Neural progenitor cell (in vitro differentiated cells): Measurements from ENCODE around the gene FRAS1. TPM values are rescaled to one million over a fixed set of nuclear protein-coding genes. Genes with fewer than 3 reads are reported as not detected.

ENCODE experiments used
- DNase-seq: peaks from one replicate; pipeline ENCODE4 v3.0.0-alpha.2; 2016; ENCODE audit warnings: low spot score
- H2AFZ ChIP-seq: fragments of 200-600 bp; sonication (generic); replicated peaks from 2 replicates; pipeline ENCODE4 v1.6.1; 2016; ENCODE audit warnings: antibody characterized with exemption
- H3F3A ChIP-seq: fragments of 200-600 bp; sonication (generic); 2 replicates; pipeline ENCODE4 v1.6.1; 2016; ENCODE audit warnings: antibody characterized with exemption, low read depth
- H3K27ac ChIP-seq: fragments of 200-600 bp; sonication (generic); 2 replicates; pipeline ENCODE4 v1.5.1; 2016; ENCODE audit warnings: mild to moderate bottlenecking
- H3K27me3 ChIP-seq: fragments of 200-600 bp; sonication (generic); 2 replicates; pipeline ENCODE4 v1.6.1; 2016; ENCODE audit warnings: mild to moderate bottlenecking, moderate library complexity
- H3K36me3 ChIP-seq: fragments of 200-600 bp; sonication (generic); 2 replicates; pipeline ENCODE4 v1.5.1; 2016
- H3K4me1 ChIP-seq: fragments of 200-600 bp; sonication (generic); 2 replicates; pipeline ENCODE4 v1.6.1; 2016; ENCODE audit warnings: mixed run types
- H3K4me2 ChIP-seq: fragments of 200-600 bp; sonication (generic); 2 replicates; pipeline ENCODE4 v1.6.1; 2016
- H3K4me3 ChIP-seq: fragments of 200-600 bp; sonication (generic); 2 replicates; pipeline ENCODE4 v1.5.1; 2016
- H3K79me2 ChIP-seq: fragments of 200-600 bp; sonication (generic); 2 replicates; pipeline ENCODE4 v1.6.1; 2016; ENCODE audit warnings: low read depth
- H3K9ac ChIP-seq: fragments of 200-600 bp; sonication (generic); 2 replicates; pipeline ENCODE4 v1.6.1; 2016
- H3K9me3 ChIP-seq: fragments of 200-600 bp; sonication (generic); 2 replicates; pipeline ENCODE4 v1.5.1; 2016; ENCODE audit warnings: low read depth
- H4K20me1 ChIP-seq: fragments of 200-600 bp; sonication (generic); 2 replicates; pipeline ENCODE4 v1.6.1; 2016; ENCODE audit warnings: low read depth
- H3K27ac Mint-ChIP-seq: 3 replicates; pipeline ENCODE4 v1.8.0; 2021; ENCODE audit warnings: mixed read lengths
- H3K27me3 Mint-ChIP-seq: 2 replicates; pipeline ENCODE4 v1.8.0; 2022; ENCODE audit warnings: low read depth, mild to moderate bottlenecking, inconsistent platforms, moderate library complexity, mixed read lengths; ENCODE audit not compliant: insufficient read depth
- H3K36me3 Mint-ChIP-seq: 3 replicates; pipeline ENCODE4 v1.8.0; 2021; ENCODE audit warnings: mixed read lengths
- H3K4me1 Mint-ChIP-seq: 3 replicates; pipeline ENCODE4 v1.8.0; 2021; ENCODE audit warnings: mixed read lengths
- H3K4me3 Mint-ChIP-seq: 3 replicates; pipeline ENCODE4 v1.8.0; 2021; ENCODE audit warnings: mild to moderate bottlenecking, moderate library complexity, mixed read lengths
- H3K9me3 Mint-ChIP-seq: 3 replicates; pipeline ENCODE4 v1.8.0; 2020; ENCODE audit warnings: mixed read lengths
- CTCF ChIP-seq: fragments of 200-600 bp; sonication (generic); IDR thresholded peaks from 2 replicates; pipeline ENCODE4 v1.5.1; 2017; ENCODE audit warnings: antibody characterized with exemption, mild to moderate bottlenecking
- EZH2 ChIP-seq: fragments of 200-600 bp; sonication (generic); IDR thresholded peaks from 2 replicates; pipeline ENCODE4 v1.6.1; 2017; ENCODE audit warnings: antibody characterized with exemption, mild to moderate bottlenecking, moderate library complexity
- EZH2phosphoT487 ChIP-seq: fragments of 200-600 bp; sonication (generic); IDR thresholded peaks from 2 replicates; pipeline ENCODE4 v1.6.1; 2017; ENCODE audit warnings: antibody characterized with exemption
- total RNA-seq: library from RNA; depleted of rRNA; stranded (reverse); fragments of >200 nt; gene quantifications from 2 replicates; pipeline ENCODE4 v1.2.3, GENCODE V29; 2015; ENCODE audit warnings: low replicate concordance

FRAS1 gene
- total RNA-seq, 1 donor from 2014 or later: 21.3 TPM

GRCh38 chr4:78520808-78521226 lies 463.7 kb downstream of the FRAS1 start:
- H3K4me2 ChIP-seq: no peak overlapping the region
- no peaks in the 10 kb centered on the region for H3K36me3 ChIP-seq
- H3K4me3 Mint-ChIP-seq: no peak overlapping the region
- no peaks in the 10 kb centered on the region for H3K9me3 Mint-ChIP-seq
- no peaks in the 10 kb centered on the region for H4K20me1 ChIP-seq
- no peaks in the 10 kb centered on the region for H3K27me3 ChIP-seq
- no peak overlapping the region for H3K27ac Mint-ChIP-seq
- H2AFZ ChIP-seq: no peak overlapping the region
- H3F3A ChIP-seq: no peaks in the 10 kb centered on the region
- no peak overlapping the region for H3K27ac ChIP-seq
- H3K9me3 ChIP-seq: no peaks in the 10 kb centered on the region
- TF ChIP-seq EZH2phosphoT487 (no peak), EZH2 (no peak), CTCF (no peak)
- no peak for DNase-seq
- H3K9ac ChIP-seq: no peak overlapping the region
- H3K36me3 Mint-ChIP-seq: peaks cover 2% of the 10 kb centered on the region
- H3K27me3 Mint-ChIP-seq: no peaks in the 10 kb centered on the region
- no peaks in the 10 kb centered on the region for H3K79me2 ChIP-seq
- peaks cover 6% of the 10 kb centered on the region for H3K4me1 Mint-ChIP-seq
- no peak overlapping the region for H3K4me3 ChIP-seq
- H3K4me1 ChIP-seq: no peaks in the 10 kb centered on the region

DNA sequence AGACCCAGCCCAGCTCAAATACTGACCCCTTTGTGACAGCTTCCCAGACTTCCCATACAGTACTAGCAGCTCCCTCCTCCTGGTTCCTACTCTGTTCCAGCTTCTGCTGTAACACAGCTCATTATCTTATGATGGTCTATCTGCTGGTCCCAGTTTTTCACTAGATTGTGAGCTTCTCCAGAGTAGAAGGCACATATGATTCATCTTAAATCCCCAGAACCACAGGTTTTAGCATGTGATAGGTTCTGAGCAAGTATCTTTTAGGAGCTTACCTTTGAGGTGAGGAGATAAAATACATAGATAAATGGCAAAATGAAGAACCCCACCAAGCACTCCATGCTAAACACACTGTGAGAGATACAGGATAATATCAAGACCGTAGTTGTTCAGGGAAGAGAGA lies 466.9 kb downstream of the FRAS1 start:
- Mint-ChIP-seq H3K4me1 (peaks cover 2% of the 10 kb centered on the region), H3K27ac (no peak overlapping the region), H3K9me3 (no peaks in the 10 kb centered on the region), H3K36me3 (peaks cover 2% of the 10 kb centered on the region), H3K4me3 (no peak overlapping the region), H3K27me3 (no peaks in the 10 kb centered on the region)
- H3K27ac ChIP-seq: no peak overlapping the region
- no peak overlapping the region for H2AFZ ChIP-seq
- H3K4me1 ChIP-seq: no peaks in the 10 kb centered on the region
- H3K9me3 ChIP-seq: no peaks in the 10 kb centered on the region
- no peaks in the 10 kb centered on the region for H3K79me2 ChIP-seq
- DNase-seq: no peak
- no peak overlapping the region for H3K4me2 ChIP-seq
- TF ChIP-seq CTCF (no peak), EZH2phosphoT487 (no peak), EZH2 (no peak)
- H4K20me1 ChIP-seq: no peaks in the 10 kb centered on the region
- H3F3A ChIP-seq: no peaks in the 10 kb centered on the region
- H3K36me3 ChIP-seq: no peaks in the 10 kb centered on the region
- no peak overlapping the region for H3K9ac ChIP-seq
- H3K27me3 ChIP-seq: no peaks in the 10 kb centered on the region
- H3K4me3 ChIP-seq: no peak overlapping the region

- H3K27ac ChIP-seq: no peak overlapping the region
- Mint-ChIP-seq H3K4me3 (no peak overlapping the region), H3K27ac (no peak overlapping the region), H3K27me3 (no peaks in the 10 kb centered on the region), H3K36me3 (peaks cover 4% of the 10 kb centered on the region), H3K9me3 (peaks cover 2% of the 10 kb centered on the region), H3K4me1 (peaks cover 2% of the 10 kb centered on the region)
- H3F3A ChIP-seq: no peaks in the 10 kb centered on the region
- H4K20me1 ChIP-seq: no peaks in the 10 kb centered on the region
- H3K4me2 ChIP-seq: no peak overlapping the region
- DNase-seq: no peak
- H3K9ac ChIP-seq: no peak overlapping the region
- H2AFZ ChIP-seq: no peak overlapping the region
- TF ChIP-seq CTCF (no peak), EZH2phosphoT487 (no peak), EZH2 (no peak)
- no peaks in the 10 kb centered on the region for H3K4me1 ChIP-seq
- no peaks in the 10 kb centered on the region for H3K9me3 ChIP-seq
- no peaks in the 10 kb centered on the region for H3K27me3 ChIP-seq
- H3K79me2 ChIP-seq: no peaks in the 10 kb centered on the region
- no peaks in the 10 kb centered on the region for H3K36me3 ChIP-seq
- H3K4me3 ChIP-seq: no peak overlapping the region
Measured at GRCh38 chr4:78525559-78525958, 468.4 kb downstream of the FRAS1 start.

- no peak for TF ChIP-seq CTCF
- no peak for TF ChIP-seq EZH2
- TF ChIP-seq EZH2phosphoT487: no peak
- H3K27me3 Mint-ChIP-seq: no peaks in the 10 kb centered on the region
- H3K36me3 ChIP-seq: no peaks in the 10 kb centered on the region
- H3K4me1 Mint-ChIP-seq: no peaks in the 10 kb centered on the region
- H3K79me2 ChIP-seq: no peaks in the 10 kb centered on the region
- H3K4me3 Mint-ChIP-seq: no peak overlapping the region
- H2AFZ ChIP-seq: no peak overlapping the region
- peaks cover 2% of the 10 kb centered on the region for H3K9me3 Mint-ChIP-seq
- H3K27ac ChIP-seq: no peak overlapping the region
- DNase-seq: no peak
- H3K36me3 Mint-ChIP-seq: peaks cover 4% of the 10 kb centered on the region
- H3K4me3 ChIP-seq: no peak overlapping the region
- no peaks in the 10 kb centered on the region for H3F3A ChIP-seq
- no peak overlapping the region for H3K9ac ChIP-seq
- no peaks in the 10 kb centered on the region for H3K27me3 ChIP-seq
- H3K4me2 ChIP-seq: no peak overlapping the region
- no peaks in the 10 kb centered on the region for H4K20me1 ChIP-seq
- no peak overlapping the region for H3K27ac Mint-ChIP-seq
- H3K9me3 ChIP-seq: no peaks in the 10 kb centered on the region
- H3K4me1 ChIP-seq: no peaks in the 10 kb centered on the region
Measured at GRCh38 chr4:78527103-78527502, 470.0 kb downstream of the FRAS1 start.
